A673 (cell line): ENCODE results near the gene ECE1. TPM values are rescaled to one million over a fixed set of nuclear protein-coding genes. Genes with fewer than 3 reads are reported as not detected.

Experiments
- BruUV-seq: library from RNA; stranded (reverse); fragments of 400-500 nt; replicated peaks from 2 replicates; lab custom pipeline; 2021; lab: Mats Ljungman, UMichigan
- CTCF ChIA-PET: fragments of 300-600 bp; sonication (Branson Sonifier 250); formaldehyde crosslinking; loops from one replicate; lab custom pipeline; 2022; ENCODE audit warnings: antibody characterized with exemption; lab: Charles Lee
- POLR2A ChIA-PET: fragments of 300-600 bp; sonication (Branson Sonifier 250); formaldehyde crosslinking; loops from one replicate; lab custom pipeline; 2022; ENCODE audit warnings: antibody characterized with exemption; ENCODE audit not compliant: low non-redundant PET; lab: Charles Lee
- DNase-seq: peaks from one replicate; pipeline ENCODE4 v3.0.0-alpha.2; 2015; ENCODE audit warnings: low spot score
- H3K27ac ChIP-seq: fragments of 200-600 bp; sonication (generic); 2 replicates; pipeline ENCODE4 v1.5.1; 2016; ENCODE audit warnings: mixed run types, low read depth, mild to moderate bottlenecking, mixed read lengths, antibody characterized with exemption, low read length; ENCODE audit not compliant: poor library complexity, severe bottlenecking
- H3K27me3 ChIP-seq: fragments of 200-600 bp; sonication (generic); replicated peaks from 2 replicates; pipeline ENCODE4 v1.6.1; 2017; ENCODE audit warnings: mixed run types, low read depth, mild to moderate bottlenecking, mixed read lengths, antibody characterized with exemption, low read length; ENCODE audit not compliant: insufficient read depth, poor library complexity
- H3K36me3 ChIP-seq: fragments of 200-600 bp; sonication (generic); 2 replicates; pipeline ENCODE4 v1.6.1; 2016; ENCODE audit warnings: mixed run types, mild to moderate bottlenecking, mixed read lengths, antibody characterized with exemption, low read length; ENCODE audit not compliant: insufficient read depth, poor library complexity, severe bottlenecking
- H3K4me1 ChIP-seq: fragments of 200-600 bp; sonication (generic); 2 replicates; pipeline ENCODE4 v1.6.1; 2017; ENCODE audit warnings: mixed run types, mild to moderate bottlenecking, mixed read lengths, antibody characterized with exemption, low read length; ENCODE audit not compliant: insufficient read depth, poor library complexity, severe bottlenecking
- H3K4me3 ChIP-seq: fragments of 200-600 bp; sonication (generic); 2 replicates; pipeline ENCODE4 v1.5.1; 2016; ENCODE audit warnings: low read depth, mixed run types, mild to moderate bottlenecking, mixed read lengths, low read length; ENCODE audit not compliant: poor library complexity, severe bottlenecking
- H3K9me3 ChIP-seq: fragments of 200-600 bp; sonication (generic); 2 replicates; pipeline ENCODE4 v1.6.1; 2016; ENCODE audit warnings: mixed run types, low read depth, mild to moderate bottlenecking, mixed read lengths, antibody characterized with exemption, low read length; ENCODE audit not compliant: poor library complexity, severe bottlenecking
- EZH2 ChIP-seq: fragments of 200-600 bp; sonication (generic); IDR thresholded peaks from 2 replicates; pipeline ENCODE4 v1.6.1; 2017; ENCODE audit warnings: borderline replicate concordance, low read depth, mild to moderate bottlenecking, mixed read lengths, antibody characterized with exemption, low read length; ENCODE audit not compliant: poor library complexity, severe bottlenecking
- intact Hi-C: fragments of 100-400 bp; cut with micrococcal nuclease; formaldehyde crosslinking; loops from one replicate; pipeline ENCODE4 v1.10.0; 2022; ENCODE audit not compliant: unreplicated experiment
- total RNA-seq: library from RNA; stranded (reverse); gene quantifications from 2 replicates; pipeline ENCODE4 v1.2.3, GENCODE V29; 2021
- TF ChIP-seq, protein P1 (sequence below): fragments of 300-800, 200-600 bp; sonication (generic); conservative IDR thresholded peaks from 2 replicates; pipeline ENCODE4 v1.5.1; 2017; ENCODE audit warnings: low read depth, mild to moderate bottlenecking, antibody characterized with exemption, low read length, moderate library complexity, mixed read lengths

The ECE1 gene
- total RNA-seq, 1 experiment from 2014 or later, result 31.5 TPM

DNA sequence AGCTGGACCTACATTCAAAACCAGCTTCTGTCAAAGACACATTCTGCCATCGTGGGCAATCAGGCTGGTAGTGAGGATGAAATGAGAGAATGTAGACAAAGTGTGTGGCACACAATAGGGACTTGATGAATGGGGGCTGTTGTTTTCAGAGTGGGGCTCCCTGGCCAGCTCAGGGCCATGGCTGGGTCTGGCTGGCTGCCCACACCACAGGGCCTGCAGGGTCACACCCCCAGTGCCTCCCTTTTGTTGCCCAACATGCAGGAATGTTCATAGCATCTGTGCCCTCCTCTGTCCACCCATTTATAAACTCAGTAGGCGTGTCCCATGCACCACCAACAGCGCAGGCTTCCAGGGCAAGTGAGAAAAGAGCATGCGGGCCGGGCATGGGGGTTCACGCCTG is 20.8 kb upstream of the ECE1 start:
- BruUV-seq, result no TSS peak
- TF ChIP-seq, protein P1, sequence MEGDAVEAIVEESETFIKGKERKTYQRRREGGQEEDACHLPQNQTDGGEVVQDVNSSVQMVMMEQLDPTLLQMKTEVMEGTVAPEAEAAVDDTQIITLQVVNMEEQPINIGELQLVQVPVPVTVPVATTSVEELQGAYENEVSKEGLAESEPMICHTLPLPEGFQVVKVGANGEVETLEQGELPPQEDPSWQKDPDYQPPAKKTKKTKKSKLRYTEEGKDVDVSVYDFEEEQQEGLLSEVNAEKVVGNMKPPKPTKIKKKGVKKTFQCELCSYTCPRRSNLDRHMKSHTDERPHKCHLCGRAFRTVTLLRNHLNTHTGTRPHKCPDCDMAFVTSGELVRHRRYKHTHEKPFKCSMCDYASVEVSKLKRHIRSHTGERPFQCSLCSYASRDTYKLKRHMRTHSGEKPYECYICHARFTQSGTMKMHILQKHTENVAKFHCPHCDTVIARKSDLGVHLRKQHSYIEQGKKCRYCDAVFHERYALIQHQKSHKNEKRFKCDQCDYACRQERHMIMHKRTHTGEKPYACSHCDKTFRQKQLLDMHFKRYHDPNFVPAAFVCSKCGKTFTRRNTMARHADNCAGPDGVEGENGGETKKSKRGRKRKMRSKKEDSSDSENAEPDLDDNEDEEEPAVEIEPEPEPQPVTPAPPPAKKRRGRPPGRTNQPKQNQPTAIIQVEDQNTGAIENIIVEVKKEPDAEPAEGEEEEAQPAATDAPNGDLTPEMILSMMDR, result no peak
- TF ChIP-seq EZH2, result no peak
- H3K27ac ChIP-seq, result no peak overlapping the region
- CTCF ChIA-PET, result no interaction called here
- H3K9me3 ChIP-seq, result no peaks in the 10 kb centered on the region
- H3K4me3 ChIP-seq, result no peak overlapping the region
- POLR2A ChIA-PET, result no interaction called here
- peaks cover 47% of the 10 kb centered on the region for H3K4me1 ChIP-seq
- H3K27me3 ChIP-seq, result no peaks in the 10 kb centered on the region
- no peaks in the 10 kb centered on the region for H3K36me3 ChIP-seq
- intact Hi-C loops, result no loop called here
- no peak for DNase-seq

DNA sequence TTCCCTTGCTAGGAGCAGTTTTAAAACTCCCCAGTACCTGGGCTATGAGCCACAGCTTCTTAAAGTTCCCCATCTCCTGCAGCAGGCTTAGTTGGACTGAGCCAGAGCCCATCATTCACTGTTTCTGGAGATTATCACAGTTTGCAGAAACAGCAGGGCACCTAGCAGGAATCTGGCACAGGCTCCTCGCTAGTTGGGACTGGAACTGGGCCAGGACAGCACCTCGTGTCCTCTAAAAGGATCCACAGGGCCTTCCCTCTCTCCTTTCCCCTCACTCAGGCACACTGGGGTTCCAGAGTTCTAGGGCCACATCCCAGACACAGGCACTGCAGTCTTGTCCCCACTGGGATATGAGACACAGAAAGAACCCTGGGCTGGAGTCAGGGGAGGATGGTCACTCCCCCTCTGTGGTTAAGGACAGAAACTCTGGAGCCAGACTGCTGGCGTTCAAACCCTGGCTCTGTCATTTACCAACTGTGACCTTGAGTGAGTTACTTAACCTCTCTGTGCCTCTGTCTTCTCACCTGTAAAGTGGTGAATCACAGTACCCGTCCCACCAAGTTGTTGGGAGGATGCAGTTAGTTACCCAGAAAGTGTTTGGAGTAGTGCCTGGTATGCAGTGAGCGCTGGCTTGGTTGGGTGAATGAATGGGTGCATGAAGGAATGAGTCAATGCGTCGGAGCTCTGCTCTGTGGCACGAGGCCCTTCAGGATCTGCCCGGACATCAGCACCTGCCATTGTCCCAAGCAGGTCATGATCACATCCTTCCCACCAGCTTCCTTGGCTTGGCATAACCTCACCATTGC is 18.8 kb upstream of the ECE1 start:
- Histone ChIP-seq H3K36me3 (no peaks in the 10 kb centered on the region), H3K9me3 (no peaks in the 10 kb centered on the region), H3K4me1 (peaks cover 45% of the 10 kb centered on the region), H3K27ac (peak overlapping the region; percentile 79), H3K27me3 (no peaks in the 10 kb centered on the region), H3K4me3 (no peak overlapping the region)
- intact Hi-C loops, result no loop called here
- CTCF ChIA-PET, result no interaction called here
- POLR2A ChIA-PET, result no interaction called here
- peak; percentile 91 for DNase-seq
- no TSS peak for BruUV-seq
- TF ChIP-seq, protein P1, result no peak
- TF ChIP-seq EZH2, result no peak

DNA sequence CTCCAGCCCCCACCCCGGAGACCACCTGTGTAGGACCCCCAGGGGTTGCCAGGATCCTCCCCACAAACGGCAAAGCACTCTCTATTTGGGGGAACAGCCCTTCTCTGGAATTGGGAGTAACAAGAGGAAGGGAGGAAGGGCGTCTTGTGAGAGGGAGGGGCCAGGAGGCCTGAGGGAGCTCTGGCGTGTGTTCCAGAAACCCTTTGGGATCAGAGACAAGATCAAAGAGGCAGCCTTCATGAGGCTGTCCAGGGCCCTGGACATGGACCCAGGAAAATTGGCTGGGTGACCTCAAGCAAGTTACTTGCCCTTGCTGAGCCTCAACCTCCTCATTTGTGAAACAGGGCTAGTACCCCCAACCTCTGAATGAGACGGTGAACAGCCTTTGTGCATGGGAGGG is 18.1 kb upstream of the ECE1 start:
- POLR2A ChIA-PET, result no interaction called here
- no peak overlapping the region for H3K4me3 ChIP-seq
- TF ChIP-seq, protein P1, result no peak
- no peak for TF ChIP-seq EZH2
- peaks cover 41% of the 10 kb centered on the region for H3K4me1 ChIP-seq
- peak overlapping the region; percentile 79 for H3K27ac ChIP-seq
- intact Hi-C loops, result no loop called here
- CTCF ChIA-PET, result interaction anchor here (0.9 kb wide), 1 partner anchor 38 kb away, joined by 3 read pairs; no protein-coding TSS in a partner anchor
- no peaks in the 10 kb centered on the region for H3K27me3 ChIP-seq
- DNase-seq, result no peak
- H3K9me3 ChIP-seq, result no peaks in the 10 kb centered on the region
- BruUV-seq, result no TSS peak
- H3K36me3 ChIP-seq, result no peaks in the 10 kb centered on the region
